ENCODE measurements around the gene MLN. TPM values are rescaled to one million over a fixed set of nuclear protein-coding genes. Genes with fewer than 3 reads are reported as not detected.

Gene MLN
- polyA plus RNA-seq, 2 of the 4 experiments (the other 2 are of a cell fraction): not detected

DNA sequence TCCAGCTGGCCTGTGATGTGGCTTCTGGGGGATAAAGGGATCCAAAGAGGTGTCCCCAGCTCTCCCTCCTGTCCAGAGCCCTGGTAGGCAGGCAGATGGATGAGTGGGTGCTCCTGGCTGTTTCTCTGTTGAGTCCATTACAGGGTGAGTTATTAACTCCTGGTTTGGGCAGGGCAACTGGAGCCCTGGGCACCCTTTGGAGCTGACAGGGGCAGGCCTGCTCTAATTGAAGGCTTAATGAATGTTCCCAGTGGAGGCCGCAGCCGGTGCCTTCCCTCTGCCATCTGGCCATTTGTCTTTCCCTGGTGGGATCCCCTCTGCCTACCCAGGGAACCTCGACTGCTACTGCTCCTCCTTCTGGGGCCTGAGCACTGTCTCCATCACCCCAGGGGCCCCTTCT, 44.7 kb upstream of the MLN start:
- WGBS (ENCODE audit: missing lambda C conversion rate): 73% methylated on average over 3 of the region's 3 CpGs
- ChIA-PET CTCF (interaction anchor here (0.6 to 7.0 kb wide), 8 partner anchors 9 to 212 kb away, joined by 3 to 32 read pairs (median 4); no protein-coding TSS in a partner anchor), POLR2A (no interaction called here)
- no peak overlapping the region for H3K4me2 ChIP-seq
- no peak overlapping the region for H3K4me3 ChIP-seq
- H3K27ac ChIP-seq: peak overlapping the region in 1 of 2 experiments; percentile 63; a peak in 3 of 6 replicates
- DNase-seq (ENCODE audit: low read depth in 1 of 2, low spot score in 1 of 2) (no peak), FAIRE-seq (no peak), ATAC-seq (no peak)
- H3K9me3 ChIP-seq: no peaks in the 10 kb centered on the region
- no peak for TF ChIP-seq PHF8 (IDR thresholded peaks at IDR 0.05; ENCODE audit: borderline replicate concordance, low read depth)
- TF ChIP-seq, protein P1, sequence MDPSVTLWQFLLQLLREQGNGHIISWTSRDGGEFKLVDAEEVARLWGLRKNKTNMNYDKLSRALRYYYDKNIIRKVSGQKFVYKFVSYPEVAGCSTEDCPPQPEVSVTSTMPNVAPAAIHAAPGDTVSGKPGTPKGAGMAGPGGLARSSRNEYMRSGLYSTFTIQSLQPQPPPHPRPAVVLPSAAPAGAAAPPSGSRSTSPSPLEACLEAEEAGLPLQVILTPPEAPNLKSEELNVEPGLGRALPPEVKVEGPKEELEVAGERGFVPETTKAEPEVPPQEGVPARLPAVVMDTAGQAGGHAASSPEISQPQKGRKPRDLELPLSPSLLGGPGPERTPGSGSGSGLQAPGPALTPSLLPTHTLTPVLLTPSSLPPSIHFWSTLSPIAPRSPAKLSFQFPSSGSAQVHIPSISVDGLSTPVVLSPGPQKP (IDR thresholded peaks at IDR 0.05; ENCODE audit: low read depth, low read length): no peak
- TF ChIP-seq RAD21 (conservative IDR thresholded peaks at IDR 0.05 in 1 of 2, IDR thresholded peaks at IDR 0.05 in 1 of 2): no peak
- TF ChIP-seq MAZ (IDR thresholded peaks at IDR 0.05; ENCODE audit: borderline replicate concordance, low read depth, low read length): no peak
- no peak for TF ChIP-seq CHD4 (IDR thresholded peaks at IDR 0.05; ENCODE audit: borderline replicate concordance)
- TF ChIP-seq HOXB13 (CRISPR knock-in tag; IDR thresholded peaks at IDR 0.05; ENCODE audit: low read depth): no peak
- no peak for TF ChIP-seq HOXA7 (CRISPR knock-in tag; IDR thresholded peaks at IDR 0.05)
- no peak for TF ChIP-seq HDAC2 (IDR thresholded peaks at IDR 0.05)
- TF ChIP-seq FOXS1 (CRISPR knock-in tag; IDR thresholded peaks at IDR 0.05): no peak
- TF ChIP-seq RARB (CRISPR knock-in tag; IDR thresholded peaks at IDR 0.05): no peak
- no peak for TF ChIP-seq RCOR1 (IDR thresholded peaks at IDR 0.05; ENCODE audit: low read depth, low read length)
- H3K4me1 ChIP-seq: peaks cover 21% of the 10 kb centered on the region

DNA sequence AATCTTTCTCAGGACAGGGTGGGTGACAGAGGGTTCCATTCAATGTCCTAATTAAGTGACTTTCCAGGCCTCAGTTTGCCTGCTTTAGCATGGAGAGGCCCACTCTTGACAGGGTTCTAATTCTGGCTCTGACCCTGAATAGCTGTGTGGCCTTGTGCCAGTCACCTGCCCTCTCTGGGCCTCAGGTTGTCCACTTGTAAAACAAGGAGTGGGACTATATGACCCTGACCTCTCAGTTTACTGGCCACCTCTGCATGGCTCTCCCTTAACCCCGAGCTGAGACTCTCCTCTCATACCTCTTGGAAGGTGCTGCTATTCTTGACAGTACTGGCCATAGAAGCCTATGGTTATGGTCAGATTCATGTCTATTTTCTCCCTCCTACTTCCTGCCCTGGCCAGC, 44.1 kb upstream of the MLN start:
- Histone ChIP-seq H3K9me3 (no peaks in the 10 kb centered on the region), H3K4me2 (no peak overlapping the region), H3K4me3 (no peak overlapping the region), H3K27ac (peak overlapping the region in 1 of 2 experiments; percentile 63; a peak in 3 of 6 replicates), H3K4me1 (peaks cover 24% of the 10 kb centered on the region)
- no peak for ATAC-seq
- WGBS (ENCODE audit: missing lambda C conversion rate): 69% methylated on average over 1 of the region's 1 CpG
- no peak for FAIRE-seq
- TF ChIP-seq ZFP36 (IDR thresholded peaks at IDR 0.05; ENCODE audit: borderline replicate concordance, partially characterized antibody): peak; percentile 32
- no peak for TF ChIP-seq CBX2 (IDR thresholded peaks at IDR 0.05; ENCODE audit: borderline replicate concordance, low read depth)
- POLR2A ChIA-PET: no interaction called here
- CTCF ChIA-PET: interaction anchor here (0.6 to 7.0 kb wide), 7 partner anchors 9 to 212 kb away, joined by 3 to 32 read pairs (median 4); no protein-coding TSS in a partner anchor
- DNase-seq (ENCODE audit: low read depth in 1 of 2, low spot score in 1 of 2): no peak

DNA sequence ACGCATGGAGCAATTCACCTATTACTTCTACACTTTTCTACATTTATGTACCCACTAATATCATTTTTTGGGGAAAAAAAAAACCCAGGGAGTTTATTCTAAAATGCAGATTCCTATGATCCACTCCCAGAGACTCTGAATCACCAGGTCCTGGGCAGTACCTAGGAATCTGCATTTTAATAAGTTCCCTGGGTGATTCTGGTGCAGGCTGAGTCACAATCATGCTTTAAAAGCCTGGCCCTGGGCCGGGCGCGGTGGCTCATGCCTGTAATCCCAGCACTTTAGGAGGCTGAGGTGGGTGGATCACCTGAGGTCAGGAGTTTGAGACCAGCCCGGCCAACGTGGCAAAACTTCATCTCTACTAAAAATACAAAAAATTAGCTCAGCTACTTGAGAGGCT, 43.3 kb upstream of the MLN start:
- ChIA-PET CTCF (no interaction called here), POLR2A (no interaction called here)
- Histone ChIP-seq H3K27ac (no peak overlapping the region), H3K4me2 (no peak overlapping the region), H3K9me3 (no peaks in the 10 kb centered on the region), H3K4me1 (peaks cover 29% of the 10 kb centered on the region), H3K4me3 (no peak overlapping the region)
- FAIRE-seq (no peak), DNase-seq (ENCODE audit: low read depth in 1 of 2, low spot score in 1 of 2) (no peak), ATAC-seq (no peak)
- WGBS (ENCODE audit: missing lambda C conversion rate): 83% methylated on average over 5 of the region's 6 CpGs
- TF ChIP-seq, protein P2, sequence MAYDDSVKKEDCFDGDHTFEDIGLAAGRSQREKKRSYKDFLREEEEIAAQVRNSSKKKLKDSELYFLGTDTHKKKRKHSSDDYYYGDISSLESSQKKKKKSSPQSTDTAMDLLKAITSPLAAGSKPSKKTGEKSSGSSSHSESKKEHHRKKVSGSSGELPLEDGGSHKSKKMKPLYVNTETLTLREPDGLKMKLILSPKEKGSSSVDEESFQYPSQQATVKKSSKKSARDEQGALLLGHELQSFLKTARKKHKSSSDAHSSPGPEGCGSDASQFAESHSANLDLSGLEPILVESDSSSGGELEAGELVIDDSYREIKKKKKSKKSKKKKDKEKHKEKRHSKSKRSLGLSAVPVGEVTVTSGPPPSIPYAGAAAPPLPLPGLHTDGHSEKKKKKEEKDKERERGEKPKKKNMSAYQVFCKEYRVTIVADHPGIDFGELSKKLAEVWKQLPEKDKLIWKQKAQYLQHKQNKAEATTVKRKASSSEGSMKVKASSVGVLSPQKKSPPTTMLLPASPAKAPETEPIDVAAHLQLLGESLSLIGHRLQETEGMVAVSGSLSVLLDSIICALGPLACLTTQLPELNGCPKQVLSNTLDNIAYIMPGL (CRISPR knock-in tag; IDR thresholded peaks at IDR 0.05; ENCODE audit: borderline replicate concordance): no peak

DNA sequence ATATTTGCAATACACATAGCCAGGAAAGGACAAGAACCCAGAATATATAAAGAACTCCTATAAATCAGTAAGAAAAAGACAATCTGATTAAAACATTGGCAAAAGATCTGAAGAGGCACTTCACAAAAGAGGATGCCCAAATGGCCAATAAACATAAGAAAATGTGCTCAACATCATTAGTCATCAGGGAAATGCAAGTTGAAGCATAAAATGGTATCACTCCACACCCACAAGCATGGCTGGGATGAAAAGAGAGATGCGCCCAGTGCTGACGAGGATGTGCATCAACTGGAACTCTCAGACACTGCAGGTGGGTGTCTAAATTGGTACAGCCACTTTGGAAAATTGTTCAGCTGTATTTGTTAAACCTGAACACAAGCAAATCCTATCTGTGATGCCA, 42.4 kb upstream of the MLN start:
- no peak overlapping the region for H3K4me2 ChIP-seq
- TF ChIP-seq JUN (IDR thresholded peaks at IDR 0.05) (no peak), CBX2 (IDR thresholded peaks at IDR 0.05; ENCODE audit: borderline replicate concordance, low read depth) (no peak), CHD2 (IDR thresholded peaks at IDR 0.05; ENCODE audit: low read length, partially characterized antibody) (no peak), FOSL2 (IDR thresholded peaks at IDR 0.05) (no peak), FOSL2 (CRISPR knock-in tag; IDR thresholded peaks at IDR 0.05) (no peak), EHMT2 (IDR thresholded peaks at IDR 0.05; ENCODE audit: low read depth) (no peak)
- TF ChIP-seq, protein P3, sequence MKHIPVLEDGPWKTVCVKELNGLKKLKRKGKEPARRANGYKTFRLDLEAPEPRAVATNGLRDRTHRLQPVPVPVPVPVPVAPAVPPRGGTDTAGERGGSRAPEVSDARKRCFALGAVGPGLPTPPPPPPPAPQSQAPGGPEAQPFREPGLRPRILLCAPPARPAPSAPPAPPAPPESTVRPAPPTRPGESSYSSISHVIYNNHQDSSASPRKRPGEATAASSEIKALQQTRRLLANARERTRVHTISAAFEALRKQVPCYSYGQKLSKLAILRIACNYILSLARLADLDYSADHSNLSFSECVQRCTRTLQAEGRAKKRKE (CRISPR knock-in tag; IDR thresholded peaks at IDR 0.05; ENCODE audit: low read depth): no peak
- TF ChIP-seq, protein P4, sequence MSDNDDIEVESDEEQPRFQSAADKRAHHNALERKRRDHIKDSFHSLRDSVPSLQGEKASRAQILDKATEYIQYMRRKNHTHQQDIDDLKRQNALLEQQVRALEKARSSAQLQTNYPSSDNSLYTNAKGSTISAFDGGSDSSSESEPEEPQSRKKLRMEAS (IDR thresholded peaks at IDR 0.05): no peak
- TF ChIP-seq, protein P5, sequence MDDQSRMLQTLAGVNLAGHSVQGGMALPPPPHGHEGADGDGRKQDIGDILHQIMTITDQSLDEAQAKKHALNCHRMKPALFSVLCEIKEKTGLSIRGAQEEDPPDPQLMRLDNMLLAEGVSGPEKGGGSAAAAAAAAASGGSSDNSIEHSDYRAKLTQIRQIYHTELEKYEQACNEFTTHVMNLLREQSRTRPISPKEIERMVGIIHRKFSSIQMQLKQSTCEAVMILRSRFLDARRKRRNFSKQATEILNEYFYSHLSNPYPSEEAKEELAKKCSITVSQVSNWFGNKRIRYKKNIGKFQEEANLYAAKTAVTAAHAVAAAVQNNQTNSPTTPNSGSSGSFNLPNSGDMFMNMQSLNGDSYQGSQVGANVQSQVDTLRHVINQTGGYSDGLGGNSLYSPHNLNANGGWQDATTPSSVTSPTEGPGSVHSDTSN (IDR thresholded peaks at IDR 0.05): no peak
- TF ChIP-seq, protein P6, sequence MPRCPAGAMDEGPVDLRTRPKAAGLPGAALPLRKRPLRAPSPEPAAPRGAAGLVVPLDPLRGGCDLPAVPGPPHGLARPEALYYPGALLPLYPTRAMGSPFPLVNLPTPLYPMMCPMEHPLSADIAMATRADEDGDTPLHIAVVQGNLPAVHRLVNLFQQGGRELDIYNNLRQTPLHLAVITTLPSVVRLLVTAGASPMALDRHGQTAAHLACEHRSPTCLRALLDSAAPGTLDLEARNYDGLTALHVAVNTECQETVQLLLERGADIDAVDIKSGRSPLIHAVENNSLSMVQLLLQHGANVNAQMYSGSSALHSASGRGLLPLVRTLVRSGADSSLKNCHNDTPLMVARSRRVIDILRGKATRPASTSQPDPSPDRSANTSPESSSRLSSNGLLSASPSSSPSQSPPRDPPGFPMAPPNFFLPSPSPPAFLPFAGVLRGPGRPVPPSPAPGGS (IDR thresholded peaks at IDR 0.05): no peak
- H3K27ac ChIP-seq: peak overlapping the region in 1 of 2 experiments; percentile 39; a peak in 1 of 6 replicates
- H3K9me3 ChIP-seq: no peaks in the 10 kb centered on the region
- ChIA-PET POLR2A (no interaction called here), CTCF (interaction anchor here (1.5 kb wide), 1 partner anchor 8 kb away, joined by 4 read pairs; no protein-coding TSS in a partner anchor)
- ATAC-seq (no peak), DNase-seq (ENCODE audit: low read depth in 1 of 2, low spot score in 1 of 2) (no peak), FAIRE-seq (no peak)
- WGBS (ENCODE audit: missing lambda C conversion rate): 100% methylated on average over 2 of the region's 2 CpGs
- peaks cover 29% of the 10 kb centered on the region for H3K4me1 ChIP-seq
- H3K4me3 ChIP-seq: no peak overlapping the region
